Thyroid gland (tissue), 4 donors: ENCODE measurements around the gene MTCL1. TPM values are rescaled to one million over a fixed set of nuclear protein-coding genes. Genes with fewer than 3 reads are reported as not detected.

ENCODE experiments used
- DNase-seq, 2 donors: peaks; one replicate each; pipeline ENCODE4 v3.0.0-alpha.2; 2019
- H3K27ac ChIP-seq, 3 donors: fragments of 200-600 bp; sonication (generic); 1 replicate in 2 of 3; 2 replicates in 1 of 3; pipeline ENCODE4 v1.5.1; 2016 to 2019; ENCODE audit warnings: mild to moderate bottlenecking in 1 of 3, moderate library complexity in 1 of 3
- H3K27me3 ChIP-seq: fragments of 200-600 bp; sonication (generic); one replicate; pipeline ENCODE4 v1.5.1; 2019
- H3K36me3 ChIP-seq, 2 donors: fragments of 200-600 bp; sonication (generic); one replicate each; pipeline ENCODE4 v1.5.1; 2016 to 2019
- H3K4me1 ChIP-seq, 2 donors: fragments of 200-600 bp; sonication (generic); one replicate each; pipeline ENCODE4 v1.5.1; 2017 to 2019
- H3K4me3 ChIP-seq, 3 donors: fragments of 200-600 bp; sonication (generic); replicated peaks in 1 of 3; 1 replicate in 2 of 3; 2 replicates in 1 of 3; pipeline ENCODE4 v1.5.1; 2016; ENCODE audit warnings: mild to moderate bottlenecking in 1 of 3
- H3K9me3 ChIP-seq: fragments of 200-600 bp; sonication (generic); one replicate; pipeline ENCODE4 v1.5.1; 2017
- CTCF ChIP-seq, 6 experiments: fragments of 200-600 bp in 3 of 6; fragments of 450-650 bp in 3 of 6; sonication (generic) in 3 of 6; IDR thresholded peaks; one replicate each; pipeline ENCODE4 v1.5.1; 2016 to 2019; ENCODE audit warnings: antibody characterized with exemption in 6 of 6, mild to moderate bottlenecking in 2 of 6, inconsistent platforms in 1 of 6, moderate library complexity in 1 of 6
- POLR2A ChIP-seq, 2 donors: fragments of 450-650 bp; IDR thresholded peaks; one replicate each; pipeline ENCODE4 v1.6.1; 2017; ENCODE audit warnings: antibody characterized with exemption in 2 of 2, mild to moderate bottlenecking in 2 of 2, moderate library complexity in 1 of 2
- WGBS, 2 donors: methylation state at CpG; one replicate each; pipeline ENCODE4 v1.1.5; 2017; 5-methylcytosine and 5-hydroxymethylcytosine counted together
- intact Hi-C: fragments of 100-400 bp; cut with DNase I; formaldehyde crosslinking; loops from one replicate; pipeline ENCODE4 v1.15.1; 2023
- total RNA-seq, 4 donors: library from RNA; depleted of rRNA; stranded (reverse); fragments of >200 nt; gene quantifications; one replicate each; pipeline ENCODE4 v1.2.3, GENCODE V29; 2016

Gene MTCL1
- total RNA-seq, 4 donors from 2014 or later: 2.0 to 3.2 (median 2.5) TPM

GRCh38 chr18:8688216-8688800 lies 17.0 kb upstream of the MTCL1 start:
- intact Hi-C loops: no loop called here
- TF ChIP-seq CTCF (IDR thresholded peaks at IDR 0.05): no peak
- TF ChIP-seq POLR2A (IDR thresholded peaks at IDR 0.05): no peak
- Histone ChIP-seq H3K27me3 (no peaks in the 10 kb centered on the region), H3K27ac (no peak overlapping the region), H3K36me3 (no peaks in the 10 kb centered on the region), H3K4me1 (peaks cover 0 to 3% of the 10 kb centered on the region in 2 donors), H3K4me3 (no peak overlapping the region), H3K9me3 (no peaks in the 10 kb centered on the region)
- DNase-seq: no peak
- 88 to 90% methylated on average over 8 of the region's 8 CpGs for WGBS, 2 donors

- Histone ChIP-seq H3K27ac (no peak overlapping the region), H3K4me3 (no peak overlapping the region), H3K9me3 (no peaks in the 10 kb centered on the region), H3K4me1 (peaks cover 0 to 3% of the 10 kb centered on the region in 2 donors), H3K36me3 (no peaks in the 10 kb centered on the region), H3K27me3 (no peaks in the 10 kb centered on the region)
- intact Hi-C loops: no loop called here
- DNase-seq: no peak
- WGBS, 2 donors: 94 to 95% methylated on average over 8 of the region's 8 CpGs
- TF ChIP-seq CTCF (IDR thresholded peaks at IDR 0.05) (no peak), POLR2A (IDR thresholded peaks at IDR 0.05) (no peak)
Observed at GRCh38 chr18:8688816-8689215, 16.5 kb upstream of the MTCL1 start.

GRCh38 chr18:8689517-8689916 lies 15.8 kb upstream of the MTCL1 start:
- no peak for TF ChIP-seq CTCF (IDR thresholded peaks at IDR 0.05)
- no peak for TF ChIP-seq POLR2A (IDR thresholded peaks at IDR 0.05)
- no peak overlapping the region for H3K27ac ChIP-seq
- H3K4me3 ChIP-seq: no peak overlapping the region
- H3K4me1 ChIP-seq: peaks cover 0 to 3% of the 10 kb centered on the region in 2 donors
- intact Hi-C loops: no loop called here
- no peaks in the 10 kb centered on the region for H3K36me3 ChIP-seq
- WGBS, 2 donors: 89 to 90% methylated on average over 13 of the region's 13 CpGs
- DNase-seq: no peak
- H3K27me3 ChIP-seq: no peaks in the 10 kb centered on the region
- no peaks in the 10 kb centered on the region for H3K9me3 ChIP-seq

GRCh38 chr18:8694891-8695290 lies 10.5 kb upstream of the MTCL1 start:
- Histone ChIP-seq H3K27me3 (no peaks in the 10 kb centered on the region), H3K4me1 (no peaks in the 10 kb centered on the region), H3K27ac (no peak overlapping the region), H3K4me3 (no peak overlapping the region), H3K9me3 (no peaks in the 10 kb centered on the region), H3K36me3 (no peaks in the 10 kb centered on the region)
- TF ChIP-seq CTCF (IDR thresholded peaks at IDR 0.05) (no peak), POLR2A (IDR thresholded peaks at IDR 0.05) (no peak)
- WGBS, 2 donors: 87 to 92% methylated on average over 10 of the region's 10 CpGs
- no peak for DNase-seq
- intact Hi-C loops: loop anchor here (5.0 kb wide), 1 partner anchor 297 kb away; no protein-coding TSS in a partner anchor

GRCh38 chr18:8695932-8696517 lies 9.3 kb upstream of the MTCL1 start:
- intact Hi-C loops: no loop called here

More at GRCh38 chr18:8695932-8696517, 9.3 kb upstream of the MTCL1 start:
- H3K27ac ChIP-seq: no peak overlapping the region
- DNase-seq: no peak
- H3K4me3 ChIP-seq: no peak overlapping the region
- no peaks in the 10 kb centered on the region for H3K4me1 ChIP-seq
- TF ChIP-seq CTCF (IDR thresholded peaks at IDR 0.05) (no peak), POLR2A (IDR thresholded peaks at IDR 0.05) (no peak)
- 80 to 86% methylated on average over 3 of the region's 3 CpGs for WGBS, 2 donors
- no peaks in the 10 kb centered on the region for H3K36me3 ChIP-seq
- no peaks in the 10 kb centered on the region for H3K27me3 ChIP-seq
- H3K9me3 ChIP-seq: no peaks in the 10 kb centered on the region
